NCI-H748 (cell line): ENCODE data around the gene BCORL1.

ENCODE experiments used
- DNase-seq: peaks from one replicate; lab custom pipeline; 2025; ENCODE audit not compliant: unreplicated experiment; lab: John Stamatoyannopoulos, UW

BCORL1 gene

DNA sequence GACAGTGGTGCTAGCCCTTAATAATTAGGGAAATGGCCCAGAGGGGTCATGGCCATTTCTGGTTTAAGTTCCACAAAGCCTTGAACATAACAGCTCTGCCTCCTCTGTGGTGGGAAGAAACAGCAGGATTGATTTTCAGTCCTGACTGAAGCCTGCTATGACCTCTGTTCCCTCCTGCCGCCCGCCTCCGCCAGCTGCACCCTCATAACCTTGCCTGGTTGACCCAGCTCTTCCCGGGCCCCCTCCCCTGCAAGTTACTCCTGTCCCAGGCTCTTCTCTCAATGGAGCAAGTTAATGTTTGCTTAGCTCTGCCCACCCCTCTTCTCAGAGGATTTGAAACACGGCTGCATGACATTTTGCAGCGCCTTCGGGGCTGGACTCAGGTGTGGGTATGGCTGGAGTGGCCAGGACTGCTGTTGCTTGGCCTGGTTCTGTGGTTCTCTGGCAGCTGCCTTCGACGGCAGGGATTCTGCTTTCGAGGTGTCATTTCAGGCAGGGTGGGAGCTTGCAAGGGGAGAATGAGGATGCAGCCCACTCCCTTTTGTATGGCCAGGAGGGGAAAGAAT, 27.3 kb downstream of the BCORL1 start:
- no peak for DNase-seq

- no peak for DNase-seq
Observed at GRCh38 chrX:130012683-130013082, 30.2 kb downstream of the BCORL1 start.

DNA sequence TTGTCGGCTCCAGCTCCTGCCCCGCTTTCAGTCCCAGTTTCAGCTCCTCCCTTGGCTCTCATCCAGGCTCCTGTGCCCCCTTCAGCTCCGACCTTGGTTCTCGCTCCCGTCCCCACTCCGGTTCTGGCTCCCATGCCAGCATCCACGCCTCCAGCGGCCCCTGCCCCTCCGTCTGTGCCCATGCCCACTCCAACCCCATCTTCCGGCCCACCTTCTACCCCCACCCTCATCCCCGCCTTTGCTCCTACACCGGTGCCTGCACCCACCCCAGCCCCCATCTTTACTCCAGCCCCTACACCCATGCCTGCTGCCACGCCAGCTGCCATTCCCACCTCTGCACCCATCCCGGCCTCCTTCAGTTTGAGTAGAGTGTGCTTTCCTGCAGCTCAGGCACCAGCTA, 31.2 kb downstream of the BCORL1 start:
- DNase-seq: no peak

- DNase-seq: no peak
Observed at GRCh38 chrX:130014356-130014755, 31.9 kb downstream of the BCORL1 start.

DNA sequence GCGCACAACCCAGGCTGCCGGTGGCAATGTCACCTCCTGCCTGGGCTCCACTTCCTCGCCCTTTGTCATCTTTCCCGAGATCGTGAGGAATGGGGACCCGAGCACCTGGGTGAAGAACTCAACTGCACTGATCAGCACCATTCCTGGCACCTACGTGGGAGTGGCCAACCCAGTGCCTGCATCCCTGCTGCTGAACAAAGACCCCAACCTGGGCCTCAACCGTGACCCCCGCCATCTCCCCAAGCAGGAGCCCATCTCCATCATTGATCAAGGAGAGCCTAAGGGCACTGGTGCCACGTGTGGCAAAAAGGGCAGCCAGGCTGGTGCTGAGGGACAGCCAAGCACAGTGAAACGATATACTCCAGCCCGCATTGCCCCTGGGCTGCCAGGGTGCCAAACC, 32.3 kb downstream of the BCORL1 start:
- no peak for DNase-seq

GRCh38 chrX:130015181-130015580, 32.7 kb downstream of the BCORL1 start:
- no peak for DNase-seq

GRCh38 chrX:130018143-130018542, 35.7 kb downstream of the BCORL1 start:
- no peak for DNase-seq

DNA sequence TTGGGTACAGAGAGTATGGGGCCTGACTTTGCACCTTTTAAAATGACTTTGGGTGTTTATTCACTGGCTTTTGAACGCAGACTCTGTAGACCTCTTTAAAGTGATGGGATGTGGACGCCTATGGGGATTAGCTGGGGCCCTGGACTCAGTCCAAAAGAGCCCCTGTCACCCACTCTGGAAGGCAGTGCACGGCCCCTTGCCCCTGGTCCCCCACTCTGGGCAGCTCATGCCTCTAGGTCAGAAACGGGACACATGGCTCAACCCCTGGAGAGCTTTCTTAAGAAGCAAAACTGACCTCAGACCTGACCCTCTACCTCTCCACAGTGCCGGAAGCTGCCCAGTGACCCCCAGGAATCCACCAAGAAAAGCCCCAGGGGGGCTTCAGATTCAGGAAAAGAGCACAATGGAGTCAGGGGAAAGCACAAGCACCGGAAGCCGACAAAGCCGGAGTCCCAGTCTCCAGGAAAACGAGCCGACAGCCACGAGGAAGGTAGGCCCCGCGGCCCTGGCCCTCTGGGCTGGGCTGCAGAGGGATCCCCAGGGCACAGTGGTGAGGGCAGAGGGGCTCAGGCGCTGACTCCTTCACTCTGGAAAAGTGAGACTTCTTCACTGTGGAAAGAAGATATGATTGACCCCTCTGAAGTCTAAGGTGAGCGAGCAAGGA, 38.4 kb downstream of the BCORL1 start:
- DNase-seq: no peak

- DNase-seq: peak; percentile 13
Observed at GRCh38 chrX:130024127-130024526, 41.7 kb downstream of the BCORL1 start.

DNA sequence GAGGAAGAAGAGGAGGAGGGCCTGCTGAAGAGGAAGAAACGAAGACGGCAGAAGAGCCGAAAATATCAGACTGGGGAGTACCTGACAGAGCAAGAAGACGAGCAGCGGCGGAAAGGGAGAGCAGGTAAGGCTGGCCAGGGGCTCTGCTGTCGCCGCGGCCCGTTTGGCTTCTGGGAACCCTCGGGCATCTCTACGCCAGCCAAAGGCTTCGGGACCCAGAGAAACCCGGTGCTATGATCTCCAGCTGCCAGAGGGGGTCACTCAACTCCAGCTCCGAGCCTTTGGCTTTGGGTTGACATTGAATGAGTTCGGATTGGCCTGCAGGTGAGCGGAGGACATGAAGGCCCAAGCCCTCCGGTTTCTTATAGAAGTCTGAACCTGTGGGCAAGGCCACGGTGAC, 42.8 kb downstream of the BCORL1 start:
- no peak for DNase-seq

DNA sequence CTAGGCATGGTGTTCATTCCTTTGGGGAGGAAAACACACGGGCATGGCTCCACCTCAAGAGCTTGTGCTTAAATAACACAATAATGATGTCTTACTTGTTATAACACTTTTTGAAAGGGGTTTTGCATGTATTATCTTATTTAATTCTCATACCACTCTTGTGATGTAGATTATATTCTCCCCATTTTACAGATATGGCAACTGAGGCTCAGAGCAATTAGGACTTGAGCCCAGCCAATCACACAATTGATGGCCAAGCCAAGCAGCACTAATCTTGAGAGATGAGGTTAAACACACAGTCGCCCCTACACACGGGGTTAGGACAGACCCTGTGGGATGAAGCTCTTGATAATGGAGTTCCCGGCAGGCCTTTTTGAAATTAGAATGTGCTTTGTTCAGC, 45.1 kb downstream of the BCORL1 start:
- no peak for DNase-seq

GRCh38 chrX:130028196-130028595, 45.8 kb downstream of the BCORL1 start:
- peak; percentile 9 for DNase-seq

GRCh38 chrX:130030826-130031225, 48.4 kb downstream of the BCORL1 start:
- no peak for DNase-seq

DNA sequence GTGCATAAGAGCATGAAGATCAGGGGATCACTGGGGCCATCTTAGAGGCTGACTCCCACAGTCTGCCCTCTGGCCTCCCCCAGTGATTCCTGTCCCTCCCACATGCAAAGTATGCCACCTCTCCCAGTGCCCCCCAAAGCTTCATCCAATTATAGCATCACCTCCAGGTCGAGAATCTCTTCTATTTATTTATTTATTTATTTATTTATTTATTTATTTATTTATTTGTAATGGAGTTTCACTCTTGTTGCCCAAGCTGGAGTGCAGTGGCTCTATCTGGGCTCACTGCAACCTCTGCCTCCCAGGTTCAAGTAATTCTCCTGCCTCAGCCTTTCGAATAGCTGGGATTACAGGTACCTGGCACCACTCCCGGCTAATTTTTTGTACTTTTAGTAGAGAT, 50.1 kb downstream of the BCORL1 start:
- DNase-seq: no peak

DNA sequence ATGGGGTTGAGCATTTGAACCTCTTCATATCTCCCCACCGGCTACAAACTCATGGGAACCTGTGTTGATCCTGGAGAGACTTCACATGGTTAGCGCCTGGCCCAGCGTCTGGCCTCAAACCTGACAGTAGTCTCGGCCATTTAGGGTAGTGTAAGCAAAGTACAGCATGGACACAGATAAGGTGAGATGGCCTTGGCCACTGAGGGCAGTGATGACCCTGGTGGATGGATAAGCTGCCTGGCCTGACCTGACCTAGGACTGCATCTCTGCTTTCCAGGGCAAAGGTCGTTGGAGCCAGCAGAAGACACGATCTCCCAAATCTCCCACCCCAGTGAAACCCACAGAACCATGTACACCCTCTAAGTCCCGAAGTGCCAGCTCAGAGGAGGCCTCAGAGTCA, 51.7 kb downstream of the BCORL1 start:
- no peak for DNase-seq

DNA sequence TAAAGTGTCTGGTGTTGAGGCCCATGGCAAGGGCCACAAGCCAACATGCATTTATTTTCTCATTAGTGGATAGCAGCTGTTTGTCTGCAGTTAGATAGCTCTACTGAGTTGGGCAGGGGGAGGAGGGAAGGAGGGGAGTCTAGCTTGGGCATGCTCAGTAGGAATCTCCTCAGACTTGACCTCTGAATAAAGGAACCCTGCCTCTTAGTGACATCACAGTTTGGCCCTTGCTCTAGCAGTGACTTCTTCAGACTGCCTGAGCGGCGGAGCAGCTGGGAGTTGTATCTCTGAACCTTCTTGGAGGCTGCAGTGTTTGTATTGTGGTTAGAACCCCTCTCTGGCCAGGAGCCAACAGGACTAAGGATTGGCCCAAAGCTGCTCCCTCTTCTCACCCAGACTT, 57.4 kb downstream of the BCORL1 start:
- DNase-seq: no peak

- no peak for DNase-seq
Observed at GRCh38 chrX:130047416-130047815, 65.0 kb downstream of the BCORL1 start.

DNA sequence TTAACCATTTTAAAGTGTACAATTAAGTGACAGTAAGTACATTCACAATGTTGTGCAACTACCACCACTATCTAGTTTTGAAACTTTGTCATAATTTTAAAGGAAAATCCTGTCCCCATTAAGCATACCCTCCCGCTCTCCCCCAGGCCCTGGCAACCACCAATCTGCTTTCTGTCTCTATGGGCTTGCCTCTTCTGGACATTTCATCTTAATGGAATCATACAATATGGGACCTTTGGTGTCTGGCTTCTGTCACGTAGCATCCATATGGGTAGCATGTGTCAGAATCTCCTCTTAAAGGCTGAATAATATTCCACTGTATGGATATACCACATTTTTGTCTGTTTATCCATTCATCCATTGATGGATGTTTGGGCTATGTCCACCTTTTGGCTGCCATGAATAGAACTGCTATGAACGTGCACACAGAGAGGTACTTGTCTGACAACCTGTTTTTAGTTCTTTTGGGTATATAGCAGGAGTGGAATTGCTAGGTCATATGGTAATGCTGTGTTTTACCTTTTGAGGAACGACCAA, 66.3 kb downstream of the BCORL1 start:
- DNase-seq: no peak

DNA sequence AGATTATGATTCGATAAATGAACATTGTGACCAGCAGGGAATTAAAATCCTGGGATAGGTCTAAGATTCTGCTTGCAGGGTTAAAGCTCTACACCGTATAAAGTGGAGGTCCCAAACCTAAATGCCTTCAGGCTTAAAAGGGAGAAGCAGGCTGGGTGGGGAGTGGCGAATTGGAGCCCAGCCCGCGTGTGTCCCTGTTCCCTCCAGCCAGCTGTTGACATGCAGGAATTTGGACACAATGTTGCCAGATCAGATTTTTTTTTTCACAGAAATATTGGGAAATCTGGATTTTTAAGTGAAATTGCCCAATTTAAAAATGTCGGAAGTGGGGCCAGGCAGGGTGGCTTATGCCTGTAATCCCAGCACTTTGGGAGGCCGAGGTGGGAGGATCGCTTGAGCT, 67.4 kb downstream of the BCORL1 start:
- DNase-seq: no peak

GRCh38 chrX:130051176-130051845, 68.9 kb downstream of the BCORL1 start:
- DNase-seq: no peak

- no peak for DNase-seq
Observed at GRCh38 chrX:130053236-130053635, 70.8 kb downstream of the BCORL1 start.

DNA sequence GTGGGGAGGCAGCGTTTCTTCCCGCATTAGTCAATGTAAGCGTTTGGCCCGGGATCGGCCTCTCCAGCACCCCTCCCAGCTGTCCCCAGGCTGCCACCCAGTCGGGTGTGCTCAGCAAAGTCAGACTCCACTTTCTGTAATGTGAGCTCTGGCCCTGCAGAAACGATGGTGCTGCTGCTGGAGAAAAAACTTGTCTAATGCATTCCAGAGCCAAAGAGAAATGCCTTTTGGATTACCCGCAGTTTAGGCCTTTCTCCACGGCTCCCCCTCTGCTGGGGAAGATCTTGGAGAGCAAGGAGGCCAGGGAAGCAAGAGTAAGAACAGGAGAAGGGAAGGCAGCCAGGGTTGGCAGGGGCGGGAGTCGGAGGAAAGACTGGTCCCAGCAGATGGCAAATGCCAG, 72.7 kb downstream of the BCORL1 start:
- no peak for DNase-seq
